NCI-H146 (cell line): ENCODE data around the gene CD9.

Experiments
- DNase-seq: peaks from one replicate; lab custom pipeline; 2025; lab: John Stamatoyannopoulos, UW

CD9 gene

DNA sequence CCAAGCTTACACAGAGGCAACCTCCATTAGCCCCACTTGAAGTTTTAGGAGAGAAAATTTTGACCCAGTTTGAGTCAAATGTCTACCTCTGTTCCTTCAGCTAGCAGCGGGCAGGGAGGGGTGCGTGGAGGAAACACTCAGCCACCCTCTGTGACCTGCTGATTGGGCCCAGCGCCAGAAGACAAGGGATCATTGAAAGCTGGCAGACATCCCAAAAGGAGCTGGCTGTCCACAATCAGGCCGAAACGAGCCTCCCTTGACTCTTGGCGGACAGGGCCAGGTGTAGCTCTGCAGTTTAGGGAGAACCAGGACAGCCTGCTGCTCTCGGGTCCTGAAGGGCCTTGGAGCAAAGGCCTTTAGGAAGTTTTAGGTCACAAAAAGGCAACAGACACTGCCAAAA lies 41.3 kb downstream of the CD9 start:
- no peak for DNase-seq

DNA sequence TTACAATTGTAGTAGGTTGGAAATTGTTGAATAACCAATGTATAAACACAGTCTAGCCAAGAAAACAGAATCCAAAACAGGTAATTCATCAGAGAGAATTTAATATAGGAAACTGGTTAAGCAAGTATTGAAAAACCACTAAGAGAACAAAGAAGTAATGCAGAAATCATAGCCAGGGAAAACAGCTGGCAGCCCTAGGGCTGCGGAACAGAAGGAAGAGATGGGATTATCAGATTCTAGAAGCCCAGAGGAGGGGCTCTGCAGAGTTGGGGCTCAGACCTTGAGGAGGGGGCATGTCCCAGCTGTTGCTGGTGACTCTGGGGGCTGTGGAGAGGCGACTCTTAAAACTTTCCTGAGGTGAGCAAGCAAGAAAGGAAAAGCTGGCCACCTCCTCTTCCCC lies 49.4 kb downstream of the CD9 start:
- no peak for DNase-seq

DNA sequence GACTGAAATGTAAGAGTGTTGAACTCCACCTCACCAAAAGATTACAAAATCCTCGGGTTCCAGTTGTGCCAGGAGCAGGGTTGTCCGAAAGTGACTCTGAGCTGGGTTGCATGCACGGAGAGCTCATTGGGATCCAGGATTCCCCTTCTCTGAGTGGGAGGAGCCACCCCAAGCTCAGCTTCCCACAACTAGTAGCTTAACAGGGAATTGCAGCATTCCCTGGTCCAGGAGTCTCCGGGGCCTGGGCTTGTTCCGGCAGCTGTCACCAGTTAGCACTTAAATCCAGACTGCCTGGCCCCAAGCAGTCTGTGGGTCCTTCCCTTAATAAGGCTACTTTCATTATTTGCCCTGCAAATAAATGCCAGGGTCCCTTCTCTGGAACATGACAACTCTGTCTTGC lies 50.1 kb downstream of the CD9 start:
- DNase-seq = no peak

DNA sequence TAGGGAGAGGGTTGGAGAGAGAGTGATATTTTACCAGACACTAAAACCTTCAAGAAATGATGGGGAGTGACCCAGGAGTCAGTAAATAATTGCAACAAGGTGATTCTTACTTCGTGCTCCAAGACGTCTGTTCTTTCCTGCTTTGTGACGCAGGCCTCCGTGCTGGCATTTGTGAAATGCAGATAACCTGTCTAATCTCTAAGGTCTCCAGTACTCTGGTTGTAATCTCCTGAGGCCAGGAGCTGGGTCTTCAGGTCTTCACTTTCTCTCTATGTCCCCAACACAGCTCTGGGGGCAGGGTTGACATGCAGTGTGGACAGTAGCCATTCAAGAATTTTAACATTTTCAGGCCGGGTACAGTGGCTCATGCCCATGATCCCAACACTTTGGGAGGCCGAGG lies 53.1 kb downstream of the CD9 start:
- DNase-seq = no peak

DNA sequence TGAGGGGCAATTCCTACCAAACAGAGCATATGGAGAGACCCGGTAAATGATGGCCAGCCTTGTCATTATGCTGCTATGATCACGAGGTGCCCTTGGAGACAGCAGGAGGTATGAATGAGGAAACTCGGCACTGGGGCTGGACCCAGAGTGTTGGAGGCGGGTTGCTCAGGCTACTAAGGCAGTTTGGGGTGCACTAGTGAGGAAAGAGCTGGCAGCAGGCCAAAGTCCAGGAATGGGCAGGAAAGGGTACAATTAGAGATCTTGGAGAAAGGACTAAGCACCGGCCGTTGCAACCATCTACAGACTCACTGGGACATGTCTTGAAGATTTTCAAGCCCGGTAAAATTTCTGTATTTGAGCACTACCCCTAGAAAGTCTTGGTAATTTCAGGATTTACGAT lies 54.3 kb downstream of the CD9 start:
- DNase-seq = no peak

DNA sequence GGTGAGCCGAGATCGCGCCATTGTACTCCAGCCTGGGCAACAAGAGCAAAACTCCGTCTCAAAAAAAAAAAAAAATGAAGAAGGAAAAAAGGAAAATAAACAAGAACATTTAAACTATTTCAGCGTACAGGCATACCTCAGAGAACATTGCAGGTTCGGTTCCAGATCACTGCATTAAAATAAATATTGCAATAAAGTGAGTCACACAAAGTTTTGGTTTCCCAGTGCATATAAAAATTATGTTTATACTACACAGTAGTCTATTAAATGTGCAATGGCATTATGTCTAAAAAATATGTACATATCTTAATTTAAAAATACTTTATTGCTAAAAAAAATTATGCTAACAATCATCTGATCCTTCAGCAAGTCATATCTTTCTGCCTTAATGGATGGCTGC lies 56.8 kb downstream of the CD9 start:
- no peak for DNase-seq

DNA sequence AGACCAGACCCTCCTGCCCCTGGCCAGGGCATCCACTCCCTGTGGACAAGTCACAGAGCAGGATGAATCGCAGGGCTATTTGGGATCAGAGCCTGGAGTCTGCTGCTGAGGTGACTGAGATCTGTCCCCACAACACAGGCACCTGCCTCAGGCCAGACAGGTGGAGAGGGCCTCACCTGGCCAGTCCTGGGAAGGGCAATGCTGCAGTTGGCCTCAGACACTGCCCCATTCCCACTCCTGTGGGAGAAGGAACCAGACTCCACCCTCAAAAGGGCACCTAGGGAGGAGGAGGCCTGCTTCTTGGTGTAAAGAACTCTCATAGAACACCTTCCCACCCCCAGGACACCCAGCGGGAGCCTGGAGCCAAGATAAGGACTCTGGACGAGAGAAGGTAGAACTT lies 62.0 kb downstream of the CD9 start:
- DNase-seq = peak; percentile 67

DNA sequence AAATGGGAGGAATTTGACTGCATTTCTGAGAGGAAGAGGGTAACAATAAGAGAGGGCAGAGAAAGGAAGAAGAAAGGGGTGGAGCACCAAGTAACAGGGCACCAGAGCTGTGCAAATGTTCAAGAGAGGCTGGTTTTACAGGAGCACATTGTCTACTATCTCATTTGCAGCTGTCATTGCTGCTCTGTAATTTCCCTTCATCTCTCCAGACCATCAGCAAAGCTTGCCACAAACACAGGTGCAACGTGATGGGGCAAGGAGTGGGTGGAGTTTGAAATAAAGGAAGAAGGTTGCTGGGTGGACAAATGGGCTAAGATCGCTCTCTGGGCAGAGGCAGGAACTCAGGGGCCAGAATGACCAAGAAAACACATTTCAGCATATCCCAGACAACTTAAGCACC lies 62.4 kb downstream of the CD9 start:
- peak; percentile 60 for DNase-seq

DNA sequence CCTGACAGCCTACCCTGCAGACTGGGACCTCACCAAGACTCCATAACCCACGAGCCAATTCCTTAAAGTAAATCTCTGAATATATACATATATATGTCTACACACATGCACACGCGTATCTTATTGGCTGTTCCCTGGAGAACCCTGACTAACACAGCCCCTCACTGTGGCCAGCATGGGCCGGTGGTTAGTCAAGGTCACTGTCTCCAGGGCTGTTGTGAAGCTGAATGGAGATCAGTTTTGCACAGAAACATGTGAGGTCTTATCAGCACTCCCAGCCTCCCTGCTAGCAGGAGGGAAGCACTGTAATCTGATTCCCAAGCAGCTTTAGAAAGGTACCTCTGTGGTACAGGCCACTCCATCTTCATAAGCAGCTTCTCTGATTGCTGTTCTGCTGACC lies 63.7 kb downstream of the CD9 start:
- DNase-seq = peak; percentile 78

DNA sequence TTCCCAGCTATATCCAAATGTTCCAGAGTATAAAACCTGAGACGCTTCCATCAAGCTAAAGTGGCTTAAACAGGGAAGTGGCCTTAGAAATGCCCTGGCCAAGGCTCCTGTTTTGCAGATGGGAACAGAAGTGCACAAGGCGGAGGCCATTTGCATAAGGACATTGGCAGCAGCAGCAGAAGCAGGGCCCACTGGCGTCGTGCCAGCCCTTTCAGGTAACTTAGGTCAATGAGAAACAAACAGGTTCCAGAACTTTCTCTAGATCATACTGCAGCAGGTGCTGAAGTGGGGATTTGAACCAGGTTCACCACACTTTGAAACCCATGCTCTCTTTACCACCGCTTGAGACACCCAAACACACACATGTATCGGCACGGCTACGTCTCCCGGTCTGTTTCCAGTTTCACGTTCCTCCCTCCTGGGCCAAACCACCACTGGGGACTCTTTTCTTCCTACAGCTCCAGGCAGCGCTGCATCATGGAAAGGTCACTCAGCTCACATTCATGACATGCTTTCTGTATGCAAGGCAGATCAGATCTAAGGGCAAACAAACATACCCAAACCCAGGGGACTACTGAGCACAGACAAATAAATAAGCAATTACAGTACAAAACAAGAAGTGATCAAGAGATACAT lies 64.3 kb downstream of the CD9 start:
- peak; percentile 68 for DNase-seq

DNA sequence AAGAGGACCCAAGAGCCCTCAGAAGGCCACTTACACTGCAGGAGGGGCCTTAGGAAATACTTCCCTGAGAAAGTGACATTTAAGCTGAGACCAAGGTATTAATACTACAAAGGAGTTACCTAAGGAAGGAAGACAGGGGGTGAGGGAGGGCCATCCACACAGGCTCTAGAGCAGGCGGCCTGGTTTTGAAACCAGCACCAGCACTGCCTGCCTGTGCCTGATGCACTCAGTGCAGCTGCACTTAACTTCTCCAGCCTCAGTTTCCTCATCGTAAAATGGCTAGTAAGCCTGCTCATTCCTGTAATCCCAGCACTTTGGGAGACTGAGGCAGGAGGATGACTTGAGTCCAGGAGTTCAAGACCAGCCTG lies 64.8 kb downstream of the CD9 start:
- DNase-seq = no peak

DNA sequence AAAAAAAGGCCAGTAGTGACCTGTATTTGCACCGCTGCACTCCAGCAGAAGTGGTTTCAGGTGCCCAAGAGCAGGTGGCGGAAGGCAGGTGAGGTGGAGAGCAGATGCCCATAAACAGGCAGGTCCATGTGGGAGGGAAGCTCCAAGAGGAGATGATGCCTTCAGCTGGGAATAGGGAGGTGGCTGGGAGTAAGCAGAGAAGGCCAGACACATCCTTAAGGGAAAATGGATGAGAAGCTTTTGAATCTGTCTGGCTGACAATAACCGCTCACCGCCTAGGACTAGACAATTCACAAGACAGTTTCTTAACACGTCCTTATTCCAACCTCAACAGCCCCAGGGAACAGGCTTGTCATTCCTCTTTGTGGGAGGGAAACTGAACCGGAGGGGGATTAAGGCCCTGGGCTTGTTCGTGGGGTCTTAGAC lies 66.4 kb downstream of the CD9 start:
- peak; percentile 91 for DNase-seq

DNA sequence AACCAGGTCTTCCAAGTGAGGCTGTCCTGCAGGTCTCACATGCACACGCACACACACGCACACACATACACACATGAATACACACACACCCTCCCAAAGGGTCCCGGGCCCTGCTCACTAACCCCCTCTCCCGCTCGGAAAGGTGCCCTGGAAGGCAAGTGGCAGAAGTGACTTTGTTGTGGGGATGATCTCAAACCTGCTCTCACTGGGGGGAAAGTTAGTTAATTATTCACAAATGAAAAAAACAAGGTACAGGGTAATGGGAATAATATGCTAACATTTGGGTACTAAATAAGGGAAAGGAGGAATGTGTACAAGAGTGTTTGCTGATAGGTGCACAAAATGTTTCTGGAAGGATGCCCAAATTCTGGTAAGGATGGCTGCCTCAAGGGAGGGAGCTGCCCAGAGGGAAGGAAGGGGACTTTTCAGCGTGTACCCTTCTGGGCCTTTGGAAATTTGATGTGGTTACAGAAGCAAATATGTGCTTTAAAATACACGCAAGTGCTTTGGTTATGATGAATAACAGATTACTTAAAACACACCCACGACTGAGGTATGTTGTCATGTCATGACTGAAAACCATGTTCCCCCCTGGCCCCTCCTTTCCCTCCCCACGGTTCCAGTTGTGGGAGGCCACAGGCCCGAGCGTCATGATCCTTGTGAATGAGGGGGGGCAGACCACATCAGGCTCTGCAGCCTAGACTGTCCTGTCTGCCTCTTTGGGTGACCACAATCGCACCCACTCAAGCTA lies 66.9 kb downstream of the CD9 start:
- no peak for DNase-seq

DNA sequence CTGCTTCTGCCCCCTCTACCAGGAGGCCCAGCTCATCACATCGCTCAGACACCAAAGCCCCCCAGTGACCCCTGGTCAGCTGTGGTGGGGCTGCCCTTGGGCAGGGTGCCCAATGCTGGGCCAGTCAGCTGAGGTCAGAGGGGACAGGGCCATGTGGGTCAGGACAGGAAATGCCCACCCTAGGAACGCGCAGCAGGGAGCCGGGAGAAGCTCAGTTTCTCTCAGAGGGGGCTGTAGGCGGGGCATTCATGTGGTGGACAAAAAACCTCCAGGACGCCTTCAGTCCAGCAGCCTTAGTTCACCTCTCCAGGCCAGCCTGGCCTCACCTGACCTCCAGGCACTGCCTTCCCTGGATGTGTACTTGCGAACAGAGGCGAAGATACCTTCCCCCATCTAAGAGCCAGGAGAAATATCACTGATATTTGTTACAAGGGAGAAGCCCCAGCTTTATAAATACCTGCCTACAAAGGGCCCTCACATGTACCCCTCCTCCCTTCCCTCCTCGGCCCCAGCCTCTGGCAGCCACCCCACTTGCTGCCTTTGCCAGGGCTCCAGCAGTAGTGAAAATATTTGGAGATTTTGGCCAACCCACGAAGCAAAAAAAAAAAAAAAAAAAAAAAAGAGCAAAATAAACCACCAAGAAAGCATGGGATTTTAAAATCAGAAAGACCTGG lies 68.4 kb downstream of the CD9 start:
- DNase-seq = no peak

DNA sequence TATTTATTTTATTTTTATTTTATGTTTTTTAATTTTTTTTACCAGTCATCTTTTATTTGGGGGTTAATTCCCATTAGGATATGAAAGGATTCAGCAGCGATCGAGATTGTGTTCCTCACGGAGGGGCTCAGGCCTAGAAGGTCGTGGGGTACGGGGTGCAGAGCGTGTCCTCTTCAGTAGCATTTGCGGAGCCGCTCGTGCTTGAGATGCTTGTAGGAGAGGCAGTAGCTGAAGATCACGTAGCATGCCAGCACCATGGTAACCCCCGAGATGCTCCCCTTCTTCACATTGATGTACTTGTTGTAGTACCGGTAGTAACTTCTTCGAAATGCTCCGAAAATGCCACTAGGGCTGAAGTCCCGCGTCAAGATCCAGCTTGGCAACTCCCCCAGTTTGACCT lies 69.8 kb downstream of the CD9 start:
- no peak for DNase-seq

DNA sequence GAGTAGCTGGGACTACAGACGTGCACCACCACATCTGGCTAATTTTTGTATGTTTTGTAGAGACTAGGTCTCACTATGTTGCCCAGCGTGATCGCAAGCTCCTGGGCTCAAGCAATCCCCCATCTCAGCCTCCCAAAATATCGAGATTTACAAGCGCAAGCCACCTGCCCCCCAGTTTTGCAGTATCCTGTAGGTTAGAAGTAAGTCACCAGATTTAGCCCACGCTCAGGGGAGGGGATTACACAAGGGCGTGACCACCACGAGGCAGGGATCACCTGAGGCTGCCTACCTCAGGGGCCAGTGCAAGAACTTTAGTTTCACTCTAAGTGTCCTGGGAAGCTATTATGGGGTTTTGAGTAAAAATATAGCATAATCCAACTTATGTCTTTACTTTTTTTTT lies 71.1 kb downstream of the CD9 start:
- DNase-seq = no peak

DNA sequence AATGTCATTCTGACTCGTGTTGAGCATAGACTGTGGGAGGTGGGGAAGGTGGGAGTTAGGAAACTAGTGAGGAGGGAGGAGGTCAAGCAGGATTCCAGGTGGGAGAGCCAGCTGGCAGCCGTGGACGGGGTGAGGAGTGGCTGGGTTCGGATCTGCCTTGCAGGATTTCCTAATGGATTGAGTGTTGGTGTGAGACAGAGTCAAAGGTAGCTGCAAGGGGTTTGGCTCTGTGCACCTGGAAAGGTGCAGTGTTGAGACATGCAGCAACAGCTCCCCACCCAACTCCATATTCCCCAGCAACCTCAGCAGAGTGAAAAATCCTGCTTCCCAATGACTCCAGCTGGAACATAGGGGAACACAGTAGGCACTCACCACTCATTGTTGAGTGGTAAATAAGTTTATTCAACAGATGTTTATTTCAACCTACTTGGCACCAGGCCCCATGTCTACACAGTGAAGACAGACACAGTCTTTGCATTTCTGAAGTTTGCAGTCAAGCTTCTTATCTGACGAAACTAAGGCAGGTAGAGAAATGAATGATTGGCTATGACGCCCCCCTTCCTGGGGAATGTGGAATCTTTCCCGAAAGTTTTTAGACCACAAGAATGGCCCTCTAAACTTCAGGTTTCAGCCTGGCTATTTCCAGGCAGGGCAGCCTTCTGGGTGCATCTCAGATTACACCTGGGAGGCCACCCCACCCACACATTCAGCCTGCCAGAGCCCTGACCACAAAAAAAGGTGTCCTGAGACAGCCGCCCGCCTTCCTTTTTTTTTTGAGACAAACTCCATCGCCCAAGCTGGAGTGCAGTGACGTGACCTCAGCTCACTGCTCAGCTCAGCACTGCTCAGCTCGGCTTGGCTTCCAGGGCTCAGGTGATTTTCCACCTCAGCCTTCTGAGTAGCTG lies 72.4 kb downstream of the CD9 start:
- DNase-seq = no peak

DNA sequence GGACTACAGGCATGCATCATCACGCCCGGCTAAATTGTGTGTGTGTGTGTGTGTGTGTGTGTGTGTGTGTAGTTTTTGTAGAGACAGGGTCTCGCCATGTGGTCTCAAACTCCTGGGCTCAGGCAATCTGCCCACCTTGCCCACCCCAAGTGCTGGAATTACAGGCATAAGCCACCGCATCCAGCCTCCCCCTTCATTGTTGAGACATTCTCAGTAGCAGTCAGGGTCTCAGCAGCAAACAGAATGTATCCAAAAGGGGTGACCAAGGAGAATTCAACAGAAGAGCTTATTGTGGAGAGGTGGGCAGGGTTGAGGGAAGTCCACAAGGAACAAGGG lies 73.0 kb downstream of the CD9 start:
- DNase-seq = no peak

DNA sequence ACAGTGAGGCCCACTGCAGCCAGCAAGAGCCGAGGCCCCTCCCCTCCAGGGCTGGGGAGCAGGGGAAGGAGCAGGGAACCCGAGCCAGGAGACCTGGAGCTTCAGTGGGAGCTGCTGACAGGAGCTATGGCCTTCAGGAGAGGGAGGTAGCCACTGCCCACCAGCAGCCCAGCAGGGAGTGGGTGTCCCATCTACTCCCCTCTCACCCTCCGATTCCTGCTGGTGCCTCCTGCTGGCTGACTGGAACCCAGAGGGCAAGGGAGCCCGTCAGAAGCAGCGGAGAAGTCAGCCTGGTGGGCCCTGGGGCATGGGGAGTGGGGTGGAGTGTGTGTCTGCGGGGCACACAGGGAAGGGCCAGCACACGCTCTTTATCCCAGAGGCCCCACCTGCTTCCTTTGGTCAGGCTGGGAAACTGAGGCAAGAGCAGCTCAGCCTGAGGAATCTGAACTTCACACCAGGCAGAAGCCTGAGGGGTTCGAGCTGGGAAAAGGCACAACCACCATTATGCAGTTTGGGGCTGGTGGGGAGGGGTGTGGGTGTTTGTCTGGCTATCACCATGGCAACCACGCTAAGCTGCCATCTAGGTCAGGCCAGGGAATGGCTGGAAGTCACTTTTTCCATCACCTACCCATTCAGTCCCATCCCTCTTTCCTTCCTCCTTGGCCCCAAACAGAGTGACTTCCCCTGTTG lies 73.5 kb downstream of the CD9 start:
- no peak for DNase-seq

DNA sequence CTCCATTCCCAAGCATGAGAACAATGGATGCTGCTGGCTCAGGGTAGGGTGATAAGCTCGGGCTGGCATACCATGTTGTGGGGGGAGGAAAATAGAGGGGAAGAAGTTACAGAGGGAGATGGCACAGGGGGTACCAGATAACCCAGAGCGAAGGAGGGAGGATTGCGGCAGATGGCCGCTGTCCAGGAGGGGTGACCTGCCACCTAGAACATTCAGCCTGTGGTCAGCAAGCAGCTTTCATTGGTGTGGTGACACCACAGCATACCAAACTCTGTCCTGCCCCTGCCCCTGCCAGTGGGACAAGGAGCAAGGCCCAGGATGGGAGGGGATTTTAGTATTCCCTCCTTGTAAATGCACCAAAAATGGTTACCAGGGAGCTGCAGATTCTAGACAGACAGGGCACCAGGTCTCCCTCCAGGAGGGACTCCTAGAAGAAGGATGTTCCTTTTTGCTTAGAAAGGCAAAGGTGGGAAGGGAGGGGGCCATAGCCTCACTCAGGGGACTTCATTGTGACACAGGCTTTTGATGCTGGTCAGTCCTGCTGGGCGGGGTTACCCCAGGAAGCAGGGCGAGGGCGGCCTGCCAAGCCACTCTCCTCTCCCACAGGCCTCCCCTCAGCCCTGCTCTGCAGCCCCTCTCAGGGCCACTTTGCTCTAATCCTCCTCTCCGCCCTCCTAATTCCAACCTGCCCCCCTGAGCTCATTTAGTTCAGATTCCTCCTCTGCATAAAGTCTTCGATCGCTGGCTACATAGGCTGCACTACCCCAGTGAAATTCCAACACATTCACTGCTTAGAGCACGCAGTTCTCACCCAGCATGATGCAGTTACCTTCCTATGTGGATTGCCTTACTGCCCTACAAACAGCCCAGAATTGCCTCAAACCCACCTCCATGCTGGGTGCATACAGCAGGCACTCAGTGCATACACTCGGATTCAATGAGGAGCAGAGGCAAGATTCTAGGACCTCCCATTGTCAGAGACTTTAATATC lies 74.3 kb downstream of the CD9 start:
- DNase-seq = no peak
